Skeletal muscle satellite cell (primary cell): ENCODE measurements around the gene GABRD.
"Not testable (repeated sequence)": the region's sequence is repeated elsewhere in the genome, so short reads cannot be mapped to it uniquely, and the experiment has no call there.

Experiments
- H3K27me3 ChIP-seq: 2 replicates; pipeline ENCODE4 v1.7.0; 2013; ENCODE audit warnings: low read length; ENCODE audit not compliant: control insufficient read depth, insufficient read depth
- H3K36me3 ChIP-seq: 2 replicates; pipeline ENCODE4 v1.7.0; 2013; ENCODE audit warnings: mild to moderate bottlenecking, control low read depth, low read length; ENCODE audit not compliant: insufficient read depth
- H3K4me1 ChIP-seq: 2 replicates; pipeline ENCODE4 v1.7.0; 2013; ENCODE audit warnings: low read length; ENCODE audit not compliant: control insufficient read depth, insufficient read depth
- H3K4me2 ChIP-seq: 2 replicates; pipeline ENCODE4 v1.7.0; 2013; ENCODE audit warnings: mild to moderate bottlenecking, low read length
- H3K4me3 ChIP-seq: 2 replicates; pipeline ENCODE4 v1.7.0; 2013; ENCODE audit warnings: low read length
- H3K9ac ChIP-seq: 2 replicates; pipeline ENCODE4 v1.7.0; 2013; ENCODE audit warnings: mild to moderate bottlenecking, low read depth, low read length, moderate library complexity
- H3K9me3 ChIP-seq: replicated peaks from 2 replicates; pipeline ENCODE4 v1.7.0; 2013; ENCODE audit warnings: mild to moderate bottlenecking, control low read depth, low read length

Gene GABRD

GRCh38 chr1:1978108-1978507 is 41.0 kb upstream of the GABRD start:
- Histone ChIP-seq H3K4me2 (no peak overlapping the region), H3K4me3 (no peak overlapping the region), H3K9me3 (no peaks in the 10 kb centered on the region), H3K4me1 (no peaks in the 10 kb centered on the region), H3K9ac (no peak overlapping the region), H3K27me3 (peaks cover 21% of the 10 kb centered on the region), H3K36me3 (no peaks in the 10 kb centered on the region)

- H3K9ac ChIP-seq, H3K4me1 ChIP-seq, H3K4me3 ChIP-seq, H3K9me3 ChIP-seq, H3K36me3 ChIP-seq, H3K4me2 ChIP-seq: not testable (repeated sequence)
- peaks cover 21% of the 10 kb centered on the region for H3K27me3 ChIP-seq
Observed at GRCh38 chr1:1978690-1979481, 40.3 kb upstream of the GABRD start.

GRCh38 chr1:1979482-1980165 is 39.5 kb upstream of the GABRD start:
- no peak overlapping the region for H3K9ac ChIP-seq
- H3K36me3 ChIP-seq: no peaks in the 10 kb centered on the region
- H3K4me2 ChIP-seq: no peak overlapping the region
- H3K4me3 ChIP-seq: no peak overlapping the region
- no peaks in the 10 kb centered on the region for H3K9me3 ChIP-seq
- peaks cover 16% of the 10 kb centered on the region for H3K27me3 ChIP-seq
- H3K4me1 ChIP-seq: no peaks in the 10 kb centered on the region

- Histone ChIP-seq H3K4me2 (no peak overlapping the region), H3K27me3 (peaks cover 6% of the 10 kb centered on the region), H3K4me1 (no peaks in the 10 kb centered on the region), H3K4me3 (no peak overlapping the region), H3K36me3 (no peaks in the 10 kb centered on the region), H3K9me3 (no peaks in the 10 kb centered on the region), H3K9ac (no peak overlapping the region)
Observed at GRCh38 chr1:1980467-1981141, 38.5 kb upstream of the GABRD start.

- no peak overlapping the region for H3K4me3 ChIP-seq
- no peaks in the 10 kb centered on the region for H3K4me1 ChIP-seq
- peaks cover 4% of the 10 kb centered on the region for H3K27me3 ChIP-seq
- no peak overlapping the region for H3K4me2 ChIP-seq
- H3K9ac ChIP-seq: no peak overlapping the region
- H3K9me3 ChIP-seq: no peaks in the 10 kb centered on the region
- no peaks in the 10 kb centered on the region for H3K36me3 ChIP-seq
Observed at GRCh38 chr1:1981142-1981500, 38.0 kb upstream of the GABRD start.

GRCh38 chr1:1981631-1982327 is 37.4 kb upstream of the GABRD start:
- not testable (repeated sequence) for H3K36me3 ChIP-seq, H3K4me3 ChIP-seq, H3K4me2 ChIP-seq, H3K4me1 ChIP-seq, H3K27me3 ChIP-seq, H3K9ac ChIP-seq, H3K9me3 ChIP-seq

GRCh38 chr1:1982379-1983232 is 36.5 kb upstream of the GABRD start:
- H3K27me3 ChIP-seq: peaks cover 2% of the 10 kb centered on the region
- no peak overlapping the region for H3K4me3 ChIP-seq
- no peak overlapping the region for H3K4me2 ChIP-seq
- H3K36me3 ChIP-seq: no peaks in the 10 kb centered on the region
- H3K9ac ChIP-seq: no peak overlapping the region
- H3K4me1 ChIP-seq: no peaks in the 10 kb centered on the region
- H3K9me3 ChIP-seq: no peaks in the 10 kb centered on the region

- Histone ChIP-seq H3K4me3 (no peak overlapping the region), H3K9ac (no peak overlapping the region), H3K27me3 (peaks cover 15% of the 10 kb centered on the region), H3K36me3 (no peaks in the 10 kb centered on the region), H3K4me1 (no peaks in the 10 kb centered on the region), H3K9me3 (no peaks in the 10 kb centered on the region), H3K4me2 (no peak overlapping the region)
Observed at GRCh38 chr1:1984560-1985070, 34.5 kb upstream of the GABRD start.

GRCh38 chr1:1985375-1986050 is 33.6 kb upstream of the GABRD start:
- Histone ChIP-seq H3K4me1 (no peaks in the 10 kb centered on the region), H3K27me3 (peaks cover 21% of the 10 kb centered on the region), H3K4me2 (no peak overlapping the region), H3K36me3 (no peaks in the 10 kb centered on the region), H3K4me3 (no peak overlapping the region), H3K9ac (no peak overlapping the region), H3K9me3 (no peaks in the 10 kb centered on the region)

- H3K4me2 ChIP-seq: no peak overlapping the region
- H3K4me3 ChIP-seq: no peak overlapping the region
- no peak overlapping the region for H3K9ac ChIP-seq
- no peaks in the 10 kb centered on the region for H3K9me3 ChIP-seq
- H3K36me3 ChIP-seq: no peaks in the 10 kb centered on the region
- no peaks in the 10 kb centered on the region for H3K4me1 ChIP-seq
- peaks cover 30% of the 10 kb centered on the region for H3K27me3 ChIP-seq
Observed at GRCh38 chr1:1986451-1987141, 32.5 kb upstream of the GABRD start.
